HepG2 (cell line): ENCODE data around the gene PRKAG1. TPM values are rescaled to one million over a fixed set of nuclear protein-coding genes. Genes with fewer than 3 reads are reported as not detected.

Experiments
- MAX ChIP-seq: IDR thresholded peaks from 2 replicates; pipeline ENCODE4 v1.6.1; 2012; ENCODE audit warnings: inconsistent platforms
- MYC ChIP-seq: sonication (generic); formaldehyde crosslinking; IDR thresholded peaks from 2 replicates; pipeline ENCODE4 v1.9.0; 2021; ENCODE audit warnings: missing genetic modification reagents, borderline replicate concordance
- ZBTB14 ChIP-seq: sonication (generic); formaldehyde crosslinking; IDR thresholded peaks from 2 replicates; pipeline ENCODE4 v1.4.0; 2020; ENCODE audit warnings: missing genetic modification reagents
- ZNF652 ChIP-seq: IDR thresholded peaks from 2 replicates; pipeline ENCODE4 v1.6.1; 2016; ENCODE audit warnings: low read depth, borderline replicate concordance
- ZNF788 ChIP-seq: sonication (generic); formaldehyde crosslinking; IDR thresholded peaks from 2 replicates; pipeline ENCODE4 v1.5.0; 2020; ENCODE audit warnings: mild to moderate bottlenecking, missing genetic modification reagents, borderline replicate concordance
- polyA plus RNA-seq, 8 experiments: library from polyadenylated mRNA; depleted of rRNA in 3 of 8; stranded (reverse) in 7 of 8; unstranded in 1 of 8; fragments of >200 nt; fragmentation: Illumina TruSeq in 4 of 8; extraction: Trizol in 4 of 8; gene quantifications; 2 replicates each; pipeline versions ENCODE4 v1.2.1 to v1.2.3, GENCODE V29; 2011 to 2016; ENCODE audit warnings: low read depth in 4 of 8, missing spikeins in 1 of 8, mixed read lengths in 1 of 8; ENCODE audit not compliant: insufficient read depth in 1 of 8
- total RNA-seq, 5 experiments: library from RNA; depleted of rRNA; stranded (reverse); fragments of >200 nt; fragmentation: Illumina TruSeq; extraction: Trizol; gene quantifications; 2 replicates each; pipeline ENCODE4 v1.2.3, GENCODE V29; 2016; ENCODE audit warnings: low read depth in 1 of 5
- TF ChIP-seq, protein P1 (sequence below): IDR thresholded peaks from 2 replicates; pipeline ENCODE4 v1.6.1; 2016; ENCODE audit warnings: missing compliant biosample characterization, missing genetic modification reagents, borderline replicate concordance

PRKAG1 gene
- total and polyA plus RNA-seq, 2 of the 13 experiments (the other 11 are each of a cell fraction or from before 2014, with no cell fraction given), result 26.1 to 32.8 TPM

DNA sequence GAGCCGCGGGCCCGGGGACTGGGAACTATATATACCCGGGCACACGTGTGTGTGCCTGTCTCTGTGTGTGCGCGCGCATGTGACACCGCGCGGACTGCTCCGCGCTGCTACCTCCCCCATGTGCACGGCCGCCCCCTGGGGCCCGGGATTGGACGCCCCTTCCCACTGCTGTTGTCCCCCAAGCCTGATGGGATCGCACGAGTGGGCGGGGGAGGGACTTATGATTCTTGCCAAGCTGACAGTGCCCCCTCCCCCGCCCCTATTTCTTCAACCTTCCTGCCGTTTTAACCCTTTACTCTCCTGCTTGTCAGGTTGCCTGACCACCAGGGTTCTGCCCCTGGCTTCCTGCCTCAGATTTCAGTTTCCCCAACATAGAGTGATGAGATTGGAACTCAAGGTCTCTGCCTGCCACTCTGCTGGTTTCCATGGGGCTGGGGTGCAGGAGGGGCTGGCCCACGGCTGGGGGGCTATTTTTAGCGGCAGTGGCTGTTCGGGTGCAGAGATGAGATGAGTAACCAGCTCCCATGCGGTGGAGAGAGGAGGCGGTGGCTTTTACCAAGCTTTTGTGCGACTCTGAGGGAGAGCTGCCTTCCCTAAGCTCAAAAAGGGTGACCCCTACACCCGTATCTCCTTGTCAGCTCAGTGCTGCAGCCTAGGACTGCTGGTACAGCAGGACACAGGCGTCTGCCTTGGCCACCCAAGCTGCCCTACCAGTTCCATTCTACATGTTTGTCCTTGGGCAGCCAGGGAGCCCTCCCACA lies 19.0 kb downstream of the PRKAG1 start, which contains the start of gene DDN (continued):
- TF ChIP-seq, protein P1, sequence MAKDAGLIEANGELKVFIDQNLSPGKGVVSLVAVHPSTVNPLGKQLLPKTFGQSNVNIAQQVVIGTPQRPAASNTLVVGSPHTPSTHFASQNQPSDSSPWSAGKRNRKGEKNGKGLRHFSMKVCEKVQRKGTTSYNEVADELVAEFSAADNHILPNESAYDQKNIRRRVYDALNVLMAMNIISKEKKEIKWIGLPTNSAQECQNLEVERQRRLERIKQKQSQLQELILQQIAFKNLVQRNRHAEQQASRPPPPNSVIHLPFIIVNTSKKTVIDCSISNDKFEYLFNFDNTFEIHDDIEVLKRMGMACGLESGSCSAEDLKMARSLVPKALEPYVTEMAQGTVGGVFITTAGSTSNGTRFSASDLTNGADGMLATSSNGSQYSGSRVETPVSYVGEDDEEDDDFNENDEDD (CRISPR knock-in tag), result peak; percentile 13; the same call in 1 of the 2 replicates
- TF ChIP-seq MAX, result peak; percentile 74
- peak; percentile 31; the same call in 1 of the 2 replicates for TF ChIP-seq ZBTB14 (CRISPR knock-in tag)
- 0 out of 2 replicates have a peak, but pooled peaks have one; percentile 35 for TF ChIP-seq ZNF788 (CRISPR knock-in tag)
- TF ChIP-seq ZNF652, result peak; percentile 95
- peak; percentile 43; the same call in 1 of the 2 replicates for TF ChIP-seq MYC (CRISPR knock-in tag)
